Colonic mucosa (tissue), 4 donors: ENCODE data around the gene SCFD2. TPM values are rescaled to one million over a fixed set of nuclear protein-coding genes. Genes with fewer than 3 reads are reported as not detected.

Source experiments
- DNase-seq: peaks from one replicate; pipeline ENCODE4 v3.0.0-alpha.2; 2020
- H3K27ac ChIP-seq: fragments of 200-600 bp; one replicate; pipeline ENCODE4 v1.8.0; 2021
- H3K27me3 ChIP-seq: fragments of 200-600 bp; one replicate; pipeline ENCODE4 v1.8.0; 2021
- H3K36me3 ChIP-seq: fragments of 200-600 bp; one replicate; pipeline ENCODE4 v1.8.0; 2021
- H3K4me1 ChIP-seq: fragments of 200-600 bp; one replicate; pipeline ENCODE4 v1.8.0; 2021; ENCODE audit warnings: mild to moderate bottlenecking
- H3K4me3 ChIP-seq: fragments of 200-600 bp; one replicate; pipeline ENCODE4 v1.8.0; 2021
- H3K9ac ChIP-seq, 2 donors: one replicate each; pipeline ENCODE4 v1.7.0; 2013; ENCODE audit warnings: control low read depth in 2 of 2, low read depth in 2 of 2, low read length in 2 of 2
- H3K9me3 ChIP-seq: fragments of 200-600 bp; one replicate; pipeline ENCODE4 v1.8.0; 2021
- intact Hi-C: fragments of 100-400 bp; cut with DNase I; formaldehyde crosslinking; loops from one replicate; pipeline ENCODE4 v1.14.1; 2022
- total RNA-seq, 2 donors: library from RNA; stranded (reverse); fragmentation: NEBNext Ultra II Directional in 1 of 2; extraction: Animal tissue kit (Norgen Biotek cat#: 25700) in 1 of 2; gene quantifications; one replicate each; pipeline ENCODE4 v1.2.1, GENCODE V29; 2021
- TF ChIP-seq, protein P1 (sequence below): fragments of 200-600 bp; IDR thresholded peaks from one replicate; pipeline ENCODE4 v1.8.0; 2022; ENCODE audit warnings: antibody characterized with exemption, mild to moderate bottlenecking
- donor health status: healthy.
- donor health status: DM: no; HTN: no; CAD: no.
- donor health status: DM: no; HTN: no; CAD: no.

SCFD2 gene
- total RNA-seq, 2 donors from 2014 or later: 11.5 to 29.4 TPM

DNA sequence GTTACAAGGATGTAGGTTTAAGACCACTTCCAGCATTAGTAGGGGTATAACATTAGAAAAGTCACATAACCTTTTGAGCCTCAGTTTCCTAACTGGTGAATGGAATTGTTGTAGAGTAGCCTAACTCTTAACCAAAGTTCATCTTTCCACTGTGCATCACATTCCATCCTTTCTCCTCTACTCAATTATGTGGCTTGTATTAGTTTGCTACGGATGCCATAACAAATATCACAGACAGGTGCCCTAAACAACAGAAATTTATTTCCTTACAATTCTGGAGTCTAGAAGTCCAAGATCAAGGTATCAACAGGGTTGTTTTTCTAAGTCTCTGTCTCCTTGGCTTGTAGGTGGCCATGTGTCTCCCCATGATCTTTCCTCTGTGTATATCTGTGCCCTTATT lies 271.8 kb downstream of the SCFD2 start:
- Histone ChIP-seq H3K4me3 (no peak overlapping the region), H3K9me3 (no peaks in the 10 kb centered on the region), H3K36me3 (no peaks in the 10 kb centered on the region), H3K27ac (no peak overlapping the region), H3K4me1 (no peaks in the 10 kb centered on the region), H3K9ac (no peak overlapping the region), H3K27me3 (no peaks in the 10 kb centered on the region)
- DNase-seq: no peak
- TF ChIP-seq, protein P1, sequence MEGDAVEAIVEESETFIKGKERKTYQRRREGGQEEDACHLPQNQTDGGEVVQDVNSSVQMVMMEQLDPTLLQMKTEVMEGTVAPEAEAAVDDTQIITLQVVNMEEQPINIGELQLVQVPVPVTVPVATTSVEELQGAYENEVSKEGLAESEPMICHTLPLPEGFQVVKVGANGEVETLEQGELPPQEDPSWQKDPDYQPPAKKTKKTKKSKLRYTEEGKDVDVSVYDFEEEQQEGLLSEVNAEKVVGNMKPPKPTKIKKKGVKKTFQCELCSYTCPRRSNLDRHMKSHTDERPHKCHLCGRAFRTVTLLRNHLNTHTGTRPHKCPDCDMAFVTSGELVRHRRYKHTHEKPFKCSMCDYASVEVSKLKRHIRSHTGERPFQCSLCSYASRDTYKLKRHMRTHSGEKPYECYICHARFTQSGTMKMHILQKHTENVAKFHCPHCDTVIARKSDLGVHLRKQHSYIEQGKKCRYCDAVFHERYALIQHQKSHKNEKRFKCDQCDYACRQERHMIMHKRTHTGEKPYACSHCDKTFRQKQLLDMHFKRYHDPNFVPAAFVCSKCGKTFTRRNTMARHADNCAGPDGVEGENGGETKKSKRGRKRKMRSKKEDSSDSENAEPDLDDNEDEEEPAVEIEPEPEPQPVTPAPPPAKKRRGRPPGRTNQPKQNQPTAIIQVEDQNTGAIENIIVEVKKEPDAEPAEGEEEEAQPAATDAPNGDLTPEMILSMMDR: no peak
- intact Hi-C loops: no loop called here

DNA sequence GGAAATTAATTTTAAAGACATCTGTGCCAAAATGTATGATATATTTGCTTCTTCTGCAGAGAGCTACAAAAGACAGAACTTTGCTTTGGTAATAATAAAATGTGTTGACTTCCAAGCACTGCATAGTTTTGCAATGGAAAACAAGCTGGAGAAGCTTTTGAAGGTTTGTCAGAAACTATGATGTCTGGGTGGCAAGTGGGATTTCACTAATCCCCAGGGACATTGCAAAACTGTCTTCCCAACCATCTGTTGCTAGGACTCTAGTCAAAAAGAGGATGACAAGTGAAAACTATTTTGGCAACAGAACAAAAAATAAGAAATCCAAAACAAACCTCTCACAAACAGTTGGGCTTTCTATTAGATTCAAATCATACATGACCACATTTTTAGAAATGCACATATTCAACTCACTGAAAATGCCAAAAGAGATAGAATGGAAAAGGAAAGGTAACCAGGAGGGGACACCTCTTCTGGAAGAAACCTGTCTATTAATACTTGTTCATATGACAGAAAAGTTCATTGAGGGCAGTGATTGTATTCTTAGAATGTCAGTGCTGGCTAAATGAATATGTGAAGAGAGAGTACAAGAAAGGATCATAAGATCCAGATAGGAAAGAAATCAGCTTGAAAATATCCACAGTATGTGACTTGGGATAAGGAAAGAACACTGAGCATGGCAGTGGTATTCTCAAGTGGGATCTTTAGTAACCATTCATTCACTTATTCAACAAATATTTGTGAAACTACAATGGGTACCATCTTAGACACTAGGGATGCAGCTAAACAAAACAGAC lies 275.7 kb downstream of the SCFD2 start:
- H3K27me3 ChIP-seq: no peaks in the 10 kb centered on the region
- no peaks in the 10 kb centered on the region for H3K9me3 ChIP-seq
- intact Hi-C loops: no loop called here
- H3K36me3 ChIP-seq: no peaks in the 10 kb centered on the region
- no peak overlapping the region for H3K27ac ChIP-seq
- H3K4me1 ChIP-seq: no peaks in the 10 kb centered on the region
- H3K4me3 ChIP-seq: no peak overlapping the region
- no peak for DNase-seq
- H3K9ac ChIP-seq: no peak overlapping the region
- TF ChIP-seq, protein P1: no peak

DNA sequence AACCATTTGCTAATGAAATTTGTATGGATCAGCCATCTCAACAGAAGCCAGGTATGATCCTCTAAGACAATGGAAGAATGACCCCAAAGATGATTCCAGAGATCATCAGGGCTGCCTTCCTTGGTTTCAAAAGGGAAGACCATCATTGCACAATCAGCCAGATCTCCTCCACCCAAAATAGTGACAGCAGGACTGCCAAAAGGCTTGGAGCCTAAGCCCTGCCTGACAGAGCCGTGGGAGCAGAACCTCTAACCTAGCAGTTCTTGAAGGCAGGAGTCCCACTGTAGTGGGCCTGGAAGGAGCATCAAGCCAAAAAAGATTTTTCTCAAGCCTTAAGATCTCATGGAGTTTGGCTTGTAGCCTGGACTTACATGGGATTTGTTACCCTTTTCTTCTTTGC lies 277.7 kb downstream of the SCFD2 start:
- no peak overlapping the region for H3K27ac ChIP-seq
- H3K27me3 ChIP-seq: no peaks in the 10 kb centered on the region
- no peak for DNase-seq
- H3K4me3 ChIP-seq: no peak overlapping the region
- no peaks in the 10 kb centered on the region for H3K36me3 ChIP-seq
- H3K9me3 ChIP-seq: no peaks in the 10 kb centered on the region
- intact Hi-C loops: no loop called here
- TF ChIP-seq, protein P1: no peak
- no peaks in the 10 kb centered on the region for H3K4me1 ChIP-seq
- no peak overlapping the region for H3K9ac ChIP-seq

DNA sequence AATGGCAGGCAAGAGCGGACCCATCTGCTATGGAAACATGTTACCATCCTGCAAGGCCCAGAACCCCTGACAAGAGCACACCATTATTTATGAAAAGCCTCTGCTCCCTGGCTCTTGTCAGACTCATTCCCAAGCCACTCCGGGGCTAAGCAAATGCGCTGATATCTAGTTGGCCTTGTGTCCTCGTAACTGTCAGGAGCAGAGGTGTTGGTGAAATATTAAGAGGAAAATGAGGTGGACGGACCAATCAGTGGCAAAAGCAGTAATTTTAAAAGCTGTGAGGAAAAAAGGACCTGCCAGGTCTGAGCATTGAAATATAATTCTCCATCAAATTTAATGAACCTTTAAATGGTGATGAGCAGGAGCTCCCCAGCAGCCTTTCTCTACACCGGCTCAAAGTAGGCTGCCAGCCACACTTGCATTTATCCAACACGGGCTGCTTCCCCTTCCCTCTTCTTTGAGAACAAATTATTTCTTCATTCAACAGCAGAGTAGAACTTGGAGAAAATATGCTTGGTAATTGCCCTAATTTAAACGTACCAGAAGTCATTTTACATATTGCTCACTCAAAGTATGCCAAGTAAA lies 289.4 kb downstream of the SCFD2 start:
- no peak overlapping the region for H3K9ac ChIP-seq
- TF ChIP-seq, protein P1: no peak

DNA sequence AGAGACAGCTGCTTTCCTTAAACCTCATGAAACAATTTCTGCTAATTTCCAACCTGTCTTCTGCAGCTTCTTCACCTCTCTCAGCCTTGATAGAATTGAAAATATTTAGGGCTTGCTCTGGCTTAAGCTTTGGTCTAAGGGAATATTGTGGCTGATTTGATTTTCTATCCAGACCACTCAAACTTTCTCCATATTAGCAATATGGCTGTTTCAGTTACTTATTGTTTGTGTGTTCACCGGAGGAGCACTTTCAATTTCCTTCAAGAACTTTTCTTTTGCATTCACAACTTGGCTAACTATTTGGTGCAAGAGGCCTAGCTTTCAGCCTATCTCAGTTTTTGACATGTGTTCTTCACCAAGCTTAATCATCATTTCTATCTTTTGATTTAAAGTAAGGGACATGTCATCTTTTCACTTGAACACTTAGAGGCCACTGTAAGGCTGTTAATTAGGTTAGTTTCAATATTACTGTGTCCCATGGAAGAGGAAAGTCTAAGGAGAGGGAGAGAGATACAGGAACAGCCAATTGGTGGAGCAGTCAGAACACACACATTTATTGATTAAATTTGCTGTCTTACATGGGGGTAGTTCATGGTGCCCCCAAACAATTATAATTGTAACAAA lies 290.6 kb downstream of the SCFD2 start:
- no peak overlapping the region for H3K4me3 ChIP-seq
- TF ChIP-seq, protein P1: no peak
- no peaks in the 10 kb centered on the region for H3K27me3 ChIP-seq
- no peak for DNase-seq
- intact Hi-C loops: no loop called here
- H3K27ac ChIP-seq: no peak overlapping the region
- H3K9me3 ChIP-seq: no peaks in the 10 kb centered on the region
- H3K4me1 ChIP-seq: no peaks in the 10 kb centered on the region
- H3K36me3 ChIP-seq: no peaks in the 10 kb centered on the region
- H3K9ac ChIP-seq: no peak overlapping the region

More for the DNA sequence above, 289.4 kb downstream of the SCFD2 start:
- no peak overlapping the region for H3K4me3 ChIP-seq
- DNase-seq: no peak
- intact Hi-C loops: no loop called here
- no peaks in the 10 kb centered on the region for H3K9me3 ChIP-seq
- H3K27ac ChIP-seq: no peak overlapping the region
- no peaks in the 10 kb centered on the region for H3K36me3 ChIP-seq
- H3K4me1 ChIP-seq: no peaks in the 10 kb centered on the region
- no peaks in the 10 kb centered on the region for H3K27me3 ChIP-seq
